IMR-90 (cell line): ENCODE measurements around the gene G3BP1.

Experiments
- CTCF ChIP-seq: conservative IDR thresholded peaks from 2 replicates; pipeline ENCODE4 v1.5.1; 2012; ENCODE audit warnings: mild to moderate bottlenecking, low read depth, low read length, improper control_type of control experiment
- MAZ ChIP-seq: IDR thresholded peaks from 2 replicates; pipeline ENCODE4 v1.6.1; 2012; ENCODE audit warnings: low read depth, mild to moderate bottlenecking, low read length, improper control_type of control experiment, moderate library complexity, borderline replicate concordance
- POLR2A ChIP-seq: IDR thresholded peaks from 2 replicates; pipeline ENCODE4 v1.6.1; 2012; ENCODE audit warnings: mild to moderate bottlenecking, low read depth, low read length
- TF ChIP-seq, protein P1 (sequence below): fragments of 150-350 bp; IDR thresholded peaks from 2 replicates; pipeline ENCODE4 v1.6.1; 2016; ENCODE audit warnings: low read depth, mild to moderate bottlenecking, low read length, moderate library complexity, borderline replicate concordance

GRCh38 chr5:151810449-151810848 lies 38.7 kb downstream of the G3BP1 start:
- no peak for TF ChIP-seq CTCF
- no peak for TF ChIP-seq MAZ
- TF ChIP-seq, protein P1, sequence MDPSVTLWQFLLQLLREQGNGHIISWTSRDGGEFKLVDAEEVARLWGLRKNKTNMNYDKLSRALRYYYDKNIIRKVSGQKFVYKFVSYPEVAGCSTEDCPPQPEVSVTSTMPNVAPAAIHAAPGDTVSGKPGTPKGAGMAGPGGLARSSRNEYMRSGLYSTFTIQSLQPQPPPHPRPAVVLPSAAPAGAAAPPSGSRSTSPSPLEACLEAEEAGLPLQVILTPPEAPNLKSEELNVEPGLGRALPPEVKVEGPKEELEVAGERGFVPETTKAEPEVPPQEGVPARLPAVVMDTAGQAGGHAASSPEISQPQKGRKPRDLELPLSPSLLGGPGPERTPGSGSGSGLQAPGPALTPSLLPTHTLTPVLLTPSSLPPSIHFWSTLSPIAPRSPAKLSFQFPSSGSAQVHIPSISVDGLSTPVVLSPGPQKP: no peak
- TF ChIP-seq POLR2A: no peak
